ENCODE measurements around the gene JAK1. TPM values are rescaled to one million over a fixed set of nuclear protein-coding genes. Genes with fewer than 3 reads are reported as not detected.

The JAK1 gene
- total RNA-seq, 4 donors from 2014 or later = 52.9 to 169 (median 126) TPM

DNA sequence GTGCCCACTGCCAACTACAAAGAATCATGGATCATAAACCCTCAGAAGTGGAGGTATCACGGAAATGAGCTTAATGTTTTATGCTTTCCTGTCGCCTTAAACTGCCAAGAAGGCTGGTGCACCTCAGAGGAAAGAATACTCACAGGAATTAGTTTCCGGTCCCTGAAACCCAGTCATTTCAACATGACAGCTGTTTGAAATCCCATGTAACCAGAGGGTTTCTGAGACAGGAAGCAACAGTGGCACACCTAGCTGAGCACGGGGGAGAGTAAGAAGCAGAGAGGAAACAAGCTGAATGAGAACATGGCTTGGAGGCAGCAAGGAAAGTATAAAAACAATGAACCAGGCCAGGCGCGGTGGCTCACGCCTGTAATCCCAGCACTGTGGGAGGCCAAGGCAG, 3.9 kb downstream of the JAK1 start:
- TF ChIP-seq, protein P1, sequence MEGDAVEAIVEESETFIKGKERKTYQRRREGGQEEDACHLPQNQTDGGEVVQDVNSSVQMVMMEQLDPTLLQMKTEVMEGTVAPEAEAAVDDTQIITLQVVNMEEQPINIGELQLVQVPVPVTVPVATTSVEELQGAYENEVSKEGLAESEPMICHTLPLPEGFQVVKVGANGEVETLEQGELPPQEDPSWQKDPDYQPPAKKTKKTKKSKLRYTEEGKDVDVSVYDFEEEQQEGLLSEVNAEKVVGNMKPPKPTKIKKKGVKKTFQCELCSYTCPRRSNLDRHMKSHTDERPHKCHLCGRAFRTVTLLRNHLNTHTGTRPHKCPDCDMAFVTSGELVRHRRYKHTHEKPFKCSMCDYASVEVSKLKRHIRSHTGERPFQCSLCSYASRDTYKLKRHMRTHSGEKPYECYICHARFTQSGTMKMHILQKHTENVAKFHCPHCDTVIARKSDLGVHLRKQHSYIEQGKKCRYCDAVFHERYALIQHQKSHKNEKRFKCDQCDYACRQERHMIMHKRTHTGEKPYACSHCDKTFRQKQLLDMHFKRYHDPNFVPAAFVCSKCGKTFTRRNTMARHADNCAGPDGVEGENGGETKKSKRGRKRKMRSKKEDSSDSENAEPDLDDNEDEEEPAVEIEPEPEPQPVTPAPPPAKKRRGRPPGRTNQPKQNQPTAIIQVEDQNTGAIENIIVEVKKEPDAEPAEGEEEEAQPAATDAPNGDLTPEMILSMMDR (IDR thresholded peaks at IDR 0.05) = no peak
- TF ChIP-seq POLR2A (IDR thresholded peaks at IDR 0.05) (peak; percentile 7), POLR2AphosphoS5 (IDR thresholded peaks at IDR 0.05) (peak in 1 of 3 donors; percentile 19)
- Histone ChIP-seq H3K4me3 (no peak overlapping the region), H3K4me1 (peaks cover 21 to 74% (median 29%) of the 10 kb centered on the region in 4 donors), H3K9me3 (no peaks in the 10 kb centered on the region), H3K27ac (peak overlapping the region; percentile 5 to 44 (median 22)), H3K27me3 (no peaks in the 10 kb centered on the region), H3K36me3 (no peaks in the 10 kb centered on the region)
- intact Hi-C loops (cut with DNase I; ENCODE audit: low total_unique reads) = loop anchor here (10.0 kb wide), 1 partner anchor 68 kb away; no protein-coding TSS in a partner anchor
- WGBS, 2 donors (ENCODE audit: low coverage in 1 of 2) = 31 to 39% methylated on average over 5 to 7 of the region's 7 CpGs
- in situ Hi-C loops (cut with MboI; ENCODE audit: low pct_ligation_motif_present in 1 of 4, low pct_unique_long_range_greater_than_20kb in 1 of 4, low sequenced_read_pairs in 3 of 4) = loop anchor here in 1 of 4 donors (25.0 kb wide), 1 partner anchor 100 kb away; no protein-coding TSS in a partner anchor
- DNase-seq = peak; percentile 20

DNA sequence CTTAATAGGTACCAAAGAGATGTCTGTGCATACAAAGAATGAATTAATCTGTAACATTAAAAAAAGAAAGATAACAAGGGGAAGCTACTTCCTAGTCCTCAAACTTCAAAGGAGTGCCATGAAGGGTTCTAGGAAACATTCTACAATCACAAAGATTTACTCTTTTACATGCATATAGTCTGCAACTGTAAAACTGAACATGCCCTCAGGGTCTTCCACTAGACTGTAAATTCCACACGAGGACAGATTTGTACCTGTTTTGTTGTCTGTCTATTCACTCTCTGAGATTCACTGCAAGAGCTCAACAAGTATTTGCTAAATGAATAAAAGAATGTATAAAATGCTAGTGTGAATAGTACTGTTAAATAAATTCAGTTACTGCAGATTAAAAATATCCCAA, 4.4 kb downstream of the JAK1 start:
- no peaks in the 10 kb centered on the region for H3K9me3 ChIP-seq
- no peak for TF ChIP-seq POLR2AphosphoS5 (IDR thresholded peaks at IDR 0.05)
- TF ChIP-seq, protein P1 (IDR thresholded peaks at IDR 0.05) = no peak
- no peak for TF ChIP-seq EP300 (IDR thresholded peaks at IDR 0.05; ENCODE audit: low read depth)
- TF ChIP-seq POLR2A (IDR thresholded peaks at IDR 0.05) = no peak
- H3K4me1 ChIP-seq = peaks cover 21 to 74% (median 30%) of the 10 kb centered on the region in 4 donors
- in situ Hi-C loops (cut with MboI; ENCODE audit: low pct_ligation_motif_present in 1 of 4, low pct_unique_long_range_greater_than_20kb in 1 of 4, low sequenced_read_pairs in 3 of 4) = loop anchor here in 1 of 4 donors (25.0 kb wide), 1 partner anchor 100 kb away; no protein-coding TSS in a partner anchor
- no peak overlapping the region for H3K4me3 ChIP-seq
- H3K27ac ChIP-seq = peak overlapping the region; percentile 5 to 44 (median 22)
- no peak for DNase-seq
- no peaks in the 10 kb centered on the region for H3K27me3 ChIP-seq
- 31 to 63% methylated on average over 1 of the region's 1 CpG for WGBS, 2 donors (ENCODE audit: low coverage in 1 of 2)
- no peaks in the 10 kb centered on the region for H3K36me3 ChIP-seq
- intact Hi-C loops (cut with DNase I; ENCODE audit: low total_unique reads) = loop anchor here (10.0 kb wide), 1 partner anchor 67 kb away; no protein-coding TSS in a partner anchor

DNA sequence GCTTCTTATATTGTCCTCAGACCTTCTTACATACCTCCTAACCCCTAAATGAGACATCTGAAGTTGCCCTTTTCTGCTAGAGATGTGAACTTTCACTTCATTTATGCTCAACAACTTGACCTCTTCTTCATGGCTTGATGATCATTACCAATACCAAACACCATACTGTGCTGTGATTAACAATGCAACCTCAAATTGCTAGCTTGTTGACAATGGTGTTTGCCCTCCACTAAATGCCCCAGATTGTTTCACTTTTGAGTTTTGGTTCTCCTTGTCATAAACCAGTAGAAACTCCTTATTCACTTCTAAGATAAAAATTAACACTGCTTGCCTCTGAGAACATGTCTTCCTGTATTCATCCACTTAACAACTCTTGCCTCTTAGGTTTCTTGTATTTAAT, 5.6 kb downstream of the JAK1 start:
- H3K9me3 ChIP-seq = no peaks in the 10 kb centered on the region
- no peaks in the 10 kb centered on the region for H3K36me3 ChIP-seq
- no peaks in the 10 kb centered on the region for H3K27me3 ChIP-seq
- peak overlapping the region in 1 of 4 donors; percentile 4 for H3K27ac ChIP-seq
- in situ Hi-C loops (cut with MboI; ENCODE audit: low pct_ligation_motif_present in 1 of 4, low pct_unique_long_range_greater_than_20kb in 1 of 4, low sequenced_read_pairs in 3 of 4) (loop anchor here in 1 of 4 donors (25.0 kb wide), 1 partner anchor 98 kb away; no protein-coding TSS in a partner anchor), intact Hi-C loops (cut with DNase I; ENCODE audit: low total_unique reads) (loop anchor here (10.0 kb wide), 1 partner anchor 66 kb away; no protein-coding TSS in a partner anchor)
- TF ChIP-seq POLR2AphosphoS5 (IDR thresholded peaks at IDR 0.05) (no peak), EP300 (IDR thresholded peaks at IDR 0.05; ENCODE audit: low read depth) (no peak), POLR2A (IDR thresholded peaks at IDR 0.05) (no peak)
- TF ChIP-seq, protein P1 (IDR thresholded peaks at IDR 0.05) = no peak
- H3K4me1 ChIP-seq = peaks cover 30 to 84% (median 40%) of the 10 kb centered on the region in 4 donors
- DNase-seq = no peak
- H3K4me3 ChIP-seq = no peak overlapping the region

DNA sequence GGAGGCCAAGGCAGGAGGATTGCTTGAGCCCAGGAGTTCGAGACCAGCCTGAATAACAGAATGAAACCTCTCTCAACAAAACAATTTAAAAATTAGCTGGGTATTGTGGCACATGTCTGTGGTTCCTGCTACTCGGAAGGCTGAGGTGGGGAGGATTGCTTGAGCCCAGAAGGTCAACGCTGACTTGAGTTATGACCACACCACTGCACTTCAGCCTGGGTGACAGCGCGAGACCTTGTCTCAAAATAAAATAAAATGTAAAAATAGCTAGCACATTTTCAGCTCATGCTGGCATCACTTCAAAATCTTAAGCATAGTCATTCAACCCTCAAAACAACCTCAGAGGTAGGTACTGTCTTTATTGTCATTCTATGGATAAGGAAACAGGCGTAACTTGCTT, 6.4 kb downstream of the JAK1 start:
- TF ChIP-seq POLR2AphosphoS5 (IDR thresholded peaks at IDR 0.05) = no peak
- no peak for TF ChIP-seq POLR2A (IDR thresholded peaks at IDR 0.05)
- TF ChIP-seq, protein P1 (IDR thresholded peaks at IDR 0.05) = no peak
- no peak for TF ChIP-seq EP300 (IDR thresholded peaks at IDR 0.05; ENCODE audit: low read depth)
- H3K27me3 ChIP-seq = no peaks in the 10 kb centered on the region
- H3K27ac ChIP-seq = no peak overlapping the region
- H3K9me3 ChIP-seq = no peaks in the 10 kb centered on the region
- peaks cover 36 to 89% (median 43%) of the 10 kb centered on the region in 4 donors for H3K4me1 ChIP-seq
- no peak for DNase-seq
- in situ Hi-C loops (cut with MboI; ENCODE audit: low pct_ligation_motif_present in 1 of 4, low pct_unique_long_range_greater_than_20kb in 1 of 4, low sequenced_read_pairs in 3 of 4) (loop anchor here in 1 of 4 donors (25.0 kb wide), 1 partner anchor 98 kb away; no protein-coding TSS in a partner anchor), intact Hi-C loops (cut with DNase I; ENCODE audit: low total_unique reads) (loop anchor here (10.0 kb wide), 1 partner anchor 65 kb away; no protein-coding TSS in a partner anchor)
- no peak overlapping the region for H3K4me3 ChIP-seq
- WGBS, 2 donors (ENCODE audit: low coverage in 1 of 2) = 74 to 78% methylated on average over 6 of the region's 6 CpGs
- H3K36me3 ChIP-seq = no peaks in the 10 kb centered on the region
